Stimulated activated CD4-positive, alpha-beta T cell treated with anti-CD3 and anti-CD28 coated beads, TNF-alpha, amount 100 ng/mL, for 24 hours (primary cell): ENCODE results near the gene AGBL3.
"Not testable (repeated sequence)": the region's sequence is repeated elsewhere in the genome, so short reads cannot be mapped to it uniquely, and the experiment has no call there.

Source experiments
- DNase-seq, 3 experiments: peaks; one replicate each; pipeline ENCODE4 v3.0.0-alpha.2; 2020; ENCODE audit warnings: low read depth in 3 of 3

Gene AGBL3

GRCh38 chr7:134963036-134963435, 23.3 kb upstream of the AGBL3 start:
- no peak for DNase-seq

DNA sequence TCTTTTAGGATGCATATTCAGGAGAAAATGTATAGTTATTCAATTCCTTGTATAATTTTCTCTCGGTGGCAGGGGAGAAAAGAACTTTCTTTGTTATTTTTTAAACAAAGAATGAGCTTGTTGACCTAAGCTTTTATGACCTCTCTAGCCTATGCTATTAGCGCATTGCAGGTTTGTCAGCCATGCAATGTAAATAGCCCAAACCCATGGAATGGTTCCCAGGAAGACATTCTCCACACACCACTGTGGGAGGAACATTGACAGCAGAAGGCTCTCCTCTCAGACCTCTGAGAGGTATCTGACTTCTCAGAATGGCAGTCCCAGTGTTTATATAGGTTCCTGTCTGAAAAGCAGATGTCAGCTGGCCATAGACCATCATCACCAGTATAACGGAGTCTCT, 19.6 kb upstream of the AGBL3 start:
- no peak for DNase-seq

GRCh38 chr7:134968110-134968509, 18.2 kb upstream of the AGBL3 start:
- DNase-seq = no peak

DNA sequence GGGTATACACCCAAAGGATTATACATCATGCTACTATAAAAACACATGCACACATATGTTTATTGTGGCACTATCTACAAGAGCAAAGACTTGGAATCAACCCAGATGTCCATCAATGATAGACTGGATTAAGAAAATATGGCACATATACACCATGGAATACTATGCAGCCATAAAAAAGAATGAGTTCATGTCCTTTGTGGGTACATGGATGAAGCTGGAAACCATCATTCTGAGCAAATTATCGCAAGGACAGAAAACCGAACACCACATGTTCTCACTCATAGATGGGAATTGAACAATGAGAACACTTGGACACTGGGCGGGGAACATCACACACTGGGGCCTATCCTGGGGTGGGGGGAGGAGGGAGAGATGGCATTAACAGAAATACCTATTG, 4.7 kb upstream of the AGBL3 start:
- DNase-seq = not testable (repeated sequence)

DNA sequence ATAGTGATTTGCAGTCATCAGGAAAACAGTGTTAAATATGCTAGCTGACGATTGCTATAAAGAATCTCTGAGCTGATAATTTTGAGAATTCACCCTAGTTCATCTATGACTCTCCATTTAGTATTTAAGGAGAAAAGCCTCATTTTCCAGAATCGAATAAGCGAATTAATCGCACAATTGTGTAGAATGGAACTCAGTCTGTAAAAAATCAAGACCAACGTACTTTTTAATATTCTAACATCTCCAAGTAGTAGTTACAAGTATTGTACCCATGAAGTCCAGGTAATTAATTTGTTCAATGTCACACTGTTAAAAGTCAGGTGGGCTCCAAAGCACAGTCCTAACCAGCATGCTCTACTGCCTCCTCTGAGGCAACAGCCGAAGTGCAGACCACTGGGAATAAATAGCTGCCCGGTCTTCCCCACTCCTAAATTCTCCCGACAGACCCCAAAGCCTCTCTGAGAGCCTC, 380 bp upstream of the AGBL3 start:
- DNase-seq = no peak

GRCh38 chr7:134988161-134988560, 1.9 kb downstream of the AGBL3 start:
- no peak for DNase-seq

DNA sequence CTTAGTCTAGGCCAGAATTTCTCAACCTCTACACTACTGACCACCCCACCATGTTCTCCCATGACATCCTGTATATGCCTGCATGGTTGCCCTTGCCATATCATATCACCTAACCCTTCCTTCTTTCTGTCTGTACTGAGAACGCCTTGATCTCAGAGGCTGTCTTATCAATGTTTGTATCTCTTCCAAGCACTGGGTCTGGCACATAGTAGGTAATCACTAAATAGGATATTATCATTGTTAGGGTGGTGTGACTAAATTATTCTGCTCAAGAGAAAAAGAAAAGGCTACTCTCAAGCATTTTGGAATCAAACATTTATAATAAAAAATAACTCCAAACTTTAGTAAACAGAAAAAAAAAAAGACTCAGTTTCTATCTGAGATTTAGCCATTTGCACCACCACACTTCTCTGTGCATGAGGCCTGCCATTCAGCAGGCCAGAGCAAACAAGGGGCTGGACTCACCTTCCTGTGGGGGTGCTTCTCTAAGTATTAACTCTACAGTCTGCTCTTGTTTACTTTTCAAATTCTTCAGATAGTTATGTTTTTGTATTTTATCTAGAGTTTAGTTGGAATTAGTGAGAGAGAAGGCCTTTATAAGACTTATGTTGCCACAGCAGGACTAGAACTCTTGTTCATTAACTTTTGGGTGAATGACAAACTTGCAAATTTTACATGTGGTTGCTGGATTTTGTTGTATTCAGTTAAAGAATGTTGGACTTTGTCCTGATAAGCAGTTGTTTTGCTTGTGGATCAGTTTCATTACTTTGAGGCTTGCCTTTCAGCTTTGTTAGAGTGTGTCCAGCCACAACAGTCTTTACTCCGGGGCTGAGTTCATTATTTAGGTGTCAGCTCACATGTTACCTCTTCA, 5.4 kb downstream of the AGBL3 start:
- DNase-seq = no peak

GRCh38 chr7:134992626-134993179, 6.4 kb downstream of the AGBL3 start:
- no peak for DNase-seq

GRCh38 chr7:134993877-134994456, 7.7 kb downstream of the AGBL3 start:
- no peak for DNase-seq

- DNase-seq = no peak
Measured at GRCh38 chr7:134995239-134996096, 9.2 kb downstream of the AGBL3 start.

DNA sequence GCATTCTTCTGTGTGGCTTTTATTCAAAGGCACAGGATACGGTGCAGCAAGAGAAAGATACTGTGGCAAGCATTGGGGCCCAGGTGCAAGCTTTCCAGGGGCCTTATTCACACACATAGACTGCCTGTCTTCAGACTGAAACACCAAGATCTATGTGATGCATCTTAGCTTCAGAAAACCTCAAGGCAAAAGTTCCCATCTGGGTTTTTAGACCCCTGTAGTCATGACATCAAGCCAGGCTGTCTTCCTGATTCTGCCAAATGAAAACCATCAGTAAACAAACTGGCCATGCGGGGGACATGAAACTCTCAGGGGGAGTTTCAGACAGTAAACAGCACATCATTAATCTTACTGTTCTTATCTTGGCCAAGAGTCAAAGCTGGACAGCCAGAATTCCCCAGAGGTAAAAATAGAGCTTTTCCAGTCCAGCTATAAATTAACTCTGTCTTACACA, 9.8 kb downstream of the AGBL3 start:
- DNase-seq = no peak

DNA sequence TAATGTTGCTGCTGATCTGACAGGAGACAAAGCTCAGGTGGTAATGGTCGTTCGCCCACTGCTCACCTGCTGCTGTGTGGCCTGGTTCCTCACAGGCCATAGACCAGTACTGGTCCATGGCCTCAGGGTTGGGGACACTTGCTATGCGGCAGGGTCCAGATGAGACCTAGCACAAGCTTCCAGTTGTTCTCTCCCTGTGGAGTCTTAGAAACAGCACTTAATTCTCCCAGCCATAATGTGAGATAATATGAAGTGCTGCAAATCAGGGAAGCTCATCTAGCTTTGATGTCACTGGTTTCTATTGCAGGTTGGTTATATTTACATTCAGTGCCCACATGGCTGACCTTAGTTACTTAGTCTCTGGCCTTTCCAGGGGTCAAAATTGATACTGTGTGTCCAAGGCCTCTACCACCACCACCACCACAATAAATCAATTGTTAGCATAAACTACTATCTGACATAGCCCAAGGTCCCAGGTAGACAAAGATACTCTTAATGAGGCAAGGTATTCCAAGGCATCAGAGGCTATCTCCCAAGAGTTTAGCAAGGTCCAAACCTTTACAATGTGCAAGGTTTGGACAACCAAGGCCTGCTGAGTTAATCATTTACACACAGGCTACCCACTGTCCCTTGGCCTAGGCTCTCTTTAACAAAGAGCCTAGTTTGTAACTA, 11.0 kb downstream of the AGBL3 start:
- DNase-seq = no peak

DNA sequence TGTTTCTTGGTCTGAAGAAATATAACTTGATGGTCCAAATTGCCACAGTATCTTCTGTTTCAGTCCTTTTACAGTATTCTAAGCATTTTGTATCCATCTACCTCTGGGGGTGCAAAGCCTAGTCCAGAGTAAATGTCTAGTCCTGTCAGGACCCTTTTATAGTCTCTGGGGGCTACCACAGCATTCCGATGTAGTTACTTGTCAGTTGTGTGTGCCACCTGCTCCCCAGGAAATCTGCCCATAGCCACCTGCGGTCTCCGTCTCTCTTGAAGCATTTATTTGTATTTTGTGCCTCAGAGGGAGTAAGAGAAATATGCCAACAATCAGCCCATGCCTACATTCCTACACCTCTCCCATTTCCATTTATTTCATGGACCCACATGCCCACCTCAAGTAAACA, 12.8 kb downstream of the AGBL3 start:
- no peak for DNase-seq

GRCh38 chr7:135001390-135002165, 15.3 kb downstream of the AGBL3 start:
- no peak for DNase-seq

DNA sequence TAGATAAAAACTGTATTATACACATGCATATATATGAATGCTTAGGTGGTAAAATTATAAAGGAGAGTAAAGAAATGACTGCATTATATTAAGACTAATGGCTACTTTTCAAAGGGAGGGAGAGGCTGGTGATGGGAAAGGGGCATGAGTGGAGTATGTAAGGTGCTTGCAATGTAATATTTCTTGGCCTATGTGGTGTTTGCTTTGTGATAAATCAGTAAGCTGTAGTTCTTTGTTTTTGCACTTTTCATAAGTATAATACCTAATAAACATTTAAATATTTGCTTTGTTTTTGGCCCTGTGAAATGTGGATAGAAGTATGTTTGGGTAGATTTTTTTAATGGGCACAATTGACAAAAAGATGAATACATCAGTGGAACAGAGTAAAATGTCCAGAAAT, 25.9 kb downstream of the AGBL3 start:
- DNase-seq = no peak

- DNase-seq = no peak
Measured at GRCh38 chr7:135023622-135024021, 37.3 kb downstream of the AGBL3 start.

DNA sequence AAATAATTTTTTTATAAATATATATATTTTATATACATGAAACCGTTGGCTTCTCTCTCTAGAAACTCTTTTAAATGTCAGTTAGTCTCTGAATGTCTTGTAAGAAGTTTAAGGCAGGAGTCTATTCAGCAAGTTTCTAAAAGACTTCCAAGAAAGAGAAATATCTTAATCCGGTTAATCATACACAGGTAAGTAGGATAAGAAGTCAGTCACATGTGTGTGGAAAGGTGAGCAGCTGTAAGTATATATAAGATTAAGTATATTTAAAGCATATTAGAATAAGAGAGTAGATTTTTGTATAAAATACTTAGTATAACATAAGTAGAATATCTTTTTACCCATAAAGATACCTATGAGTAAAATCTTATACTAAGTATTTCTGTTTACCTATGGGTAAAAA, 48.9 kb downstream of the AGBL3 start:
- DNase-seq = no peak

- not testable (repeated sequence) for DNase-seq
Measured at GRCh38 chr7:135067017-135067416, 80.7 kb downstream of the AGBL3 start.

GRCh38 chr7:135074096-135074495, 87.8 kb downstream of the AGBL3 start:
- DNase-seq = no peak

- DNase-seq = no peak
Measured at GRCh38 chr7:135074531-135074930, 88.2 kb downstream of the AGBL3 start.

- DNase-seq = no peak
Measured at GRCh38 chr7:135075716-135076115, 89.4 kb downstream of the AGBL3 start.
